Smooth muscle cell of the brain vasculature (primary cell): ENCODE results near the gene TMPRSS15.

Experiments
- DNase-seq: peaks from one replicate; pipeline ENCODE4 v3.0.0-alpha.2; 2012; ENCODE audit warnings: low read depth, low spot score

Gene TMPRSS15

DNA sequence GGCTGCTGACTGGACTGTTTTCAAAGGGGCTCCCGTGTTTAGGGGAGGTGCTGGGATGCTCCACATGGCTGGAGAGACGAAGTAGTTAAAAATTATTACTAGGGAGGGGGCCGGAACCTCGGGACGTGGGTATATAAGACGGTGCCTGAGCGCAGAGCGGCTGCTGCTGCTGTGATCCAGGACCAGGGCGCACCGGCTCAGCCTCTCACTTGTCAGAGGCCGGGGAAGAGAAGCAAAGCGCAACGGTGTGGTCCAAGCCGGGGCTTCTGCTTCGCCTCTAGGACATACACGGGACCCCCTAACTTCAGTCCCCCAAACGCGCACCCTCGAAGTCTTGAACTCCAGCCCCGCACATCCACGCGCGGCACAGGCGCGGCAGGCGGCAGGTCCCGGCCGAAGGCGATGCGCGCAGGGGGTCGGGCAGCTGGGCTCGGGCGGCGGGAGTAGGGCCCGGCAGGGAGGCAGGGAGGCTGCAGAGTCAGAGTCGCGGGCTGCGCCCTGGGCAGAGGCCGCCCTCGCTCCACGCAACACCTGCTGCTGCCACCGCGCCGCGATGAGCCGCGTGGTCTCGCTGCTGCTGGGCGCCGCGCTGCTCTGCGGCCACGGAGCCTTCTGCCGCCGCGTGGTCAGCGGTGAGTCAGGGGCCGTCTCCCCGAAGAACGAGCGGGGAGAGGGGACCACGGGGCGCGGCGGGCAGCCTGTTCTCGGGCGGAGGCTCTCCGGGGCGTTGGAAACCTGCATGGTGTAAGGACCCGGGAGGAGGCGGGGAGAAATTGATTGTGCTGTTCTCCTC is 158.7 kb downstream of the TMPRSS15 start, which contains the start of gene CHODL:
TSS of gene CHODL (plus strand) at position 163 of the 793 bp plus-strand sequence. CDS start at position 554, 391 bp downstream.
- DNase-seq, result no peak

- no peak for DNase-seq
Measured at GRCh38 chr21:18235545-18235944, 168.0 kb downstream of the TMPRSS15 start.

- no peak for DNase-seq
Measured at GRCh38 chr21:18228060-18228739, 175.4 kb downstream of the TMPRSS15 start.

DNA sequence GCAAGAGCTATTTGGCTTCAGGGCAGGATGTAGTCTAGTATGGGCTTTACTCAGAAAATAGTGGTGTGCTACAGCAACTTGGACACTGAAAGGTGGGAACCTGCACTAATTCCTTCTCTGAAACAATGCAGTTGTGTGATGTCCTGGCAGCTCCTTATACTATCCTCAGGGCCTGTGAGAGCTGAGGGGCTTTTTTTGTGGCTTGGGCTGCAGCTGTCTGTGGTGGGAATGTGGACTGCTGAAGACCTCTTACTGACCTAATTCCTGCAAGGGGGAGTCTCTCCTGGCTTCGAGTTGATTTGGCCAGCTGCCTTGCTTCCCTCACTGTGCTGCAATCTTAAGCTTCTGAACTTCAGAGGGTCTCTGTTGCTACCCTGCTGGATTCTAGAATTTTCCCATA is 181.2 kb downstream of the TMPRSS15 start:
- no peak for DNase-seq

DNA sequence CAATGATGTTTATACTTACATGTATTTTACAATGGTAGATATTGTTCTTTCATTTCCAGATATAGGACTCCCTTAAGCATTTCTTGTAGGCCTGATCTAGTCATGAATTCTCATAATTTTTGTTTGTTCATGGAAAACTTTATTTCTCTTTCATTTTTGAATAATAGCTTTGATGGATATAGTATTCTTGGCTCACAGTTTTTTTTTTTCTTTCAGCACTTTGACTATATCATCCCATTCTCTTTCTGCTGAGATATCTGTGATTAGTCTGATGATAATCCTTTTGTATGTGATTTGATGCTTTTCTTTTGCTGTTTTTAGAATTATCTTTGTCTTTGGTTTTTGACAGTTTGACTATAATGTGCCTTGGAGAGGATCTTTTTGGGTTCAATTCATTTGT is 183.1 kb downstream of the TMPRSS15 start:
- no peak for DNase-seq
